Vagina (tissue), 2 donors: ENCODE measurements around the gene GPATCH4.

ENCODE experiments used
- CTCF ChIP-seq, 3 experiments: fragments of 450-650 bp in 2 of 3; fragments of 200-600 bp in 1 of 3; sonication (generic) in 1 of 3; IDR thresholded peaks; one replicate each; pipeline ENCODE4 v1.5.1; 2017 to 2019; ENCODE audit warnings: antibody characterized with exemption in 3 of 3, mild to moderate bottlenecking in 2 of 3, moderate library complexity in 2 of 3
- POLR2A ChIP-seq, 2 donors: fragments of 450-650 bp; IDR thresholded peaks; one replicate each; pipeline ENCODE4 v1.6.1; 2017; ENCODE audit warnings: antibody characterized with exemption in 2 of 2, mild to moderate bottlenecking in 2 of 2, moderate library complexity in 2 of 2
- POLR2AphosphoS5 ChIP-seq, 2 donors: sonication (generic); formaldehyde crosslinking; IDR thresholded peaks; one replicate each; pipeline ENCODE4 v1.9.0; 2017; ENCODE audit warnings: antibody characterized with exemption in 2 of 2, mild to moderate bottlenecking in 2 of 2, low read depth in 1 of 2; ENCODE audit not compliant: insufficient read depth in 1 of 2

GRCh38 chr1:156619582-156619955 is 18.3 kb upstream of the GPATCH4 start:
- TF ChIP-seq CTCF (IDR thresholded peaks at IDR 0.05): no peak
- TF ChIP-seq POLR2A (IDR thresholded peaks at IDR 0.05): no peak
- no peak for TF ChIP-seq POLR2AphosphoS5 (IDR thresholded peaks at IDR 0.05; ENCODE audit: insufficient read depth in 1 of 2, low read depth in 1 of 2)
